GM18873 (cell line): ENCODE data around the gene GAL3ST2.
"Not testable (repeated sequence)": the region's sequence is repeated elsewhere in the genome, so short reads cannot be mapped to it uniquely, and the experiment has no call there.

Experiments used
- ATAC-seq: cut with Tn5 transposase; IDR thresholded peaks from one replicate; pipeline ENCODE4 v1.9.1; 2021; ENCODE audit warnings: mild to moderate bottlenecking, moderate library complexity, moderate number of reproducible peaks; ENCODE audit not compliant: unreplicated experiment, low FRiP score

GAL3ST2 gene

GRCh38 chr2:241746084-241746483, 30.5 kb upstream of the GAL3ST2 start:
- no peak for ATAC-seq

DNA sequence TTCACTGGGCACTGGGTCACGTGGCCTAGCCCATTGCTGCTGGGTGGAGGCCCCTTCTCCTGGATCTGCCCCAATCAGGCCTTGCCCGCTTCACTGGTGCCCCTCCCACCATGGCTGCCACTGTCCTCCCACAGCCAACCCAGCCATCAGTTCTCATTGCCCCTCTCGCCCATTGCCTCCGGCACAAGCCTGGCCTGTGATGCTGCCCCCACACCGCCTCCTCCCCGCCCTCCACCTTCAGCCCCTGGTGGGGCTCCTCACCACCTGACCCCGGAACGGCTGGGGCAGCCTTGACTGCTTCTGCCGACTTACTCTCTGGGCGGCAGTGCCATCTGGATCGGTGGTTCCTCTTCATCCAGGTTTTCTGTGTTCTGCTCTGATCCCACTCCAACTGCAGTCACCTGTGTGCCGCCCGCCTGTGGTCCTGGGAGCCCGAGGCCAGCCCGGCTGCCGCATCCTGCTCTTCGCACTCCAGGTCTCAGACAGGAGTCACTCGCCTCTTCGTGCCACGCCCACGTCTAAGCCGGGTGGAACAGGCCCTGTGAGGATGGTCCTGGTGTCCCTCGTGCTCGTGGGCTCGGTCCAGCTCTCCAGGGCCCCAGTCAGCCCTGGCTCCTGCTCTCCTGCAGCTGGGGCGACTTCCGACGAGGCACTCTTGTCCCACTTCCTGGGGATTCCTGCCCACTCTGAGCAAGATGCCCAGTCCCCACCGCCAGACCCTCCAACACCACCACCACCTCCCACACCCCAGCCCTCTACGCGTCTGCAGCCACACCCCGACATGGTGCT, 28.0 kb upstream of the GAL3ST2 start:
- ATAC-seq = no peak

DNA sequence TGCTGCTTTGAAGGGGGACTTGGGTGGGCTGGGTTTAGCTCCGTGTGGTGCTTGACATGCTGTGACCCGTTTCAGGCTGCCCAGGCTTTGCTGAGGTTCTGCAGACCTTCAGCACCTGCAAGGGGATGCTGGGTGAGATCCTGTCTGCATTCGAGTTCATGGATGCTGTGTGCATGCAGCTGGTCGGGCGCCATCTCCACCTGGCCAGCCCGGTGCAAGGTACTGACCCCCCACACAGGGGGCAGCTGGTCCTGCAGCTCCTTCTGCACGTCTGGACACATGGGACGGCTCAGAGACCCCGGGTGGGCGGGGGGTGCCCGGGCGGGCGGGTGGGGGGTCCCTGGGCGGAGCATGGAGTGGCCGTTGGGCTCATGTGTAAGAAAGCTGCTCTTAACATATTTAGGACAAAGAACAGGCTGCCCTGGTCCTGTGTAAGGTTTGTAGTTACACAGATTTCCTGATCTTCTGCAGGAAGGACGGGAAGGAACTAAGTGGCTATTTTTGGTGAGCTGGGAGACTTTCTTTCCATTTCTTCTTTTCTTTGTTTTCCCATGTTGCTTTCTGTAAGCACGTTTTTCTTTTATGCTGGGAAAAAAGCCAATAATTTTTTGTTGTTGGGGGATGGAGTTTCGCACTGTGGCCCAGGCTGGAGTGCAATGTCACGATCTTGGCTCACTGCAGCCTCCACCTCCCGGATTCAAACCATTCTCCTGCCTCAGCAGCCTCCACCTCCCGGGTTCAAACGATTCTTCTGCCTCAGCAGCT, 26.4 kb upstream of the GAL3ST2 start:
- ATAC-seq = no peak

DNA sequence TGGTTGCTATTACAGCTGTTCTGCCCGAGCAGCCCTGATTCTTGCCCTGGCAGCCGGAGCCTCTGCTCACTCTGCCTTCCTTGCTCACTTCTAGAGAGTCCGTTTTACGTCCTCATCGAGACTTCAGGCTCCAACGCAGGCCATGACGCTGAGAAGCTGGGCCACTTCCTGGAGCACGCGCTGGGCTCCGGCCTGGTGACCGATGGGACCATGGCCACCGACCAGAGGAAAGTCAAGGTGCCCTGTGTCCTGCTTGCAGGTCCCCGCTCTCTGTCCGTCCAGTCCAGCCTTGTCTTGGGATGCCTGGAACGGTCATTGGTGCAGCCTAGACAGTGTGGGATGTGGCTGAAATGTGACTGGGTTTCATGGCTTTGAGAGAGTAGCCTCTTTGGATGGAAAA, 25.5 kb upstream of the GAL3ST2 start:
- no peak for ATAC-seq

GRCh38 chr2:241751776-241752175, 24.8 kb upstream of the GAL3ST2 start:
- no peak for ATAC-seq

GRCh38 chr2:241752253-241752652, 24.4 kb upstream of the GAL3ST2 start:
- ATAC-seq = no peak

- ATAC-seq = no peak
These were observed 23.8 kb upstream of the GAL3ST2 start for GRCh38 chr2:241752689-241753276.

DNA sequence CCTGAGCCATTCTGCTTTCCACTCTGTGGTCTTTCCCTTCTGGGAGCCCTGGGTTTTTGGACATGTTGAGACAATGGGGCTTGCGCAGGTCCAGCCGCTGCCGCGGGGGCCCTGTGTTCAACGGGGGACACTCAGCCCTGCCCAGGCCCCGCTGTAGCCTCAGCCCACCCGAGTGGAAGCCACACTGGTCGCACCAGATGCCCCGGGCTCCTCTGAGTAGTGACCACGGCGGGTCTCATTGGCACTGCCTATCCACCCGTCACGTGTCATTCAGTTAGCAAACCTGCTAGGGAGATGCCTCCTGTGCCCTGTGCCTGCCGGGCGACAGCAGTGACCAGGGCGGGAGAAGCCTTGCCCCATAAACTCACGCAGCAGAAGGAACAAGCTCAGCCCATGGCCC, 23.1 kb upstream of the GAL3ST2 start:
- ATAC-seq = no peak

DNA sequence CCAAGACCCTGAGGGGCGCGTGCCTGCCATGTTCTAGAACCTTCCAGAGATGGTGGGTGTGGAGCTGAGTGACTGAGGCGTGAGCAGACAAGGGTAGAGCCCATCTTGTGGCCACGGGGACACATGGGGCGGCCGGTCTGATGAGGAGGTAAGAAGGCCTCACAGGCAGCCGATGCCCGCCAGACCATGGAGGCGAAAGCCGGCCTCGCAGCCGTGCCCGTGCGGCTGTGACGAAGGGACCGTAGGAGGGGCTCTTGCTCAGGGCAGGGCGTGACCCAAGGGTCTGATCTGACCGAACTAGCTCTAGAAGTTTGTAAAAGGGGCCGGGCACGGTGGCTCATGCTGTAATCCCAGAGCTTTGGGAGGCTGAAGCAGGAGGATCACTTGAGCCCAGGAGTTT, 22.6 kb upstream of the GAL3ST2 start:
- no peak for ATAC-seq

GRCh38 chr2:241755166-241755565, 21.5 kb upstream of the GAL3ST2 start:
- no peak for ATAC-seq

GRCh38 chr2:241755777-241756176, 20.8 kb upstream of the GAL3ST2 start:
- ATAC-seq = no peak

GRCh38 chr2:241759067-241759807, 17.4 kb upstream of the GAL3ST2 start:
- ATAC-seq = no peak

DNA sequence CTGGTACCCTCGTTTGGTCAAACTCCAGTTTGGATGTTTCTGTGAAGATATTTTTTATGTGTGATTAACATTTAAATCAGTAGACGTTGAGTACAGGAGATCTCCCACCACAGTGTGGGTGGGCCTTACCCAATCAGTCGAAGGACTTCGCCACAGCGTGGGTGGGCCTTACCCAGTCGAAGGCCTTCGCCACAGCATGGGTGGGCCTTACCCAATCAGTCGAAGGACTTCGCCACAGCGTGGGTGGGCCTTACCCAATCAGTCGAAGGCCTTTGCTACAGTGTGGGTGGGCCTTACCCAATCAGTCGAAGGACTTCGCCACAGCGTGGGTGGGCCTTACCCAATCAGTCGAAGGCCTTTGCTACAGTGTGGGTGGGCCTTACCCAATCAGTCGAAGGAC, 16.7 kb upstream of the GAL3ST2 start:
- ATAC-seq = not testable (repeated sequence)

DNA sequence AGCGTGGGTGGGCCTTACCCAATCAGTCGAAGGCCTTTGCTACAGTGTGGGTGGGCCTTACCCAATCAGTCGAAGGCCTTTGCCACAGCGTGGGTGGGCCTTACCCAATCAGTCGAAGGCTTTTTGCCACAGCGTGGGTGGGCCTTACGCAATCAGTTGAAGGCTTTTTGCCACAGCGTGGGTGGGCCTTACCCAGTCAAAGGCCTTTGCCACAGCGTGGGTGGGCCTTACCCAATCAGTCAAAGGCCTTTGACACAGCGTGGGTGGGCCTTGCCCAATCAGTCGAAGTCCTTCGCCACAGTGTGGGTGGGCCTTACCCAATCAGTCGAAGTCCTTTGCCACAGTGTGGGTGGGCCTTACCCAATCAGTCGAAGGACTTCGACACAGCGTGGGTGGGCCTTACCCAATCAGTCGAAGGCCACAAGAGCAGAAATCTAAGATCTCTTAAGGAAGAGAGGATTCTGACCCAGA, 16.3 kb upstream of the GAL3ST2 start:
- ATAC-seq = no peak

- ATAC-seq = no peak
These were observed 14.2 kb upstream of the GAL3ST2 start for GRCh38 chr2:241762321-241762932.

GRCh38 chr2:241762933-241763369, 13.7 kb upstream of the GAL3ST2 start:
- no peak for ATAC-seq

DNA sequence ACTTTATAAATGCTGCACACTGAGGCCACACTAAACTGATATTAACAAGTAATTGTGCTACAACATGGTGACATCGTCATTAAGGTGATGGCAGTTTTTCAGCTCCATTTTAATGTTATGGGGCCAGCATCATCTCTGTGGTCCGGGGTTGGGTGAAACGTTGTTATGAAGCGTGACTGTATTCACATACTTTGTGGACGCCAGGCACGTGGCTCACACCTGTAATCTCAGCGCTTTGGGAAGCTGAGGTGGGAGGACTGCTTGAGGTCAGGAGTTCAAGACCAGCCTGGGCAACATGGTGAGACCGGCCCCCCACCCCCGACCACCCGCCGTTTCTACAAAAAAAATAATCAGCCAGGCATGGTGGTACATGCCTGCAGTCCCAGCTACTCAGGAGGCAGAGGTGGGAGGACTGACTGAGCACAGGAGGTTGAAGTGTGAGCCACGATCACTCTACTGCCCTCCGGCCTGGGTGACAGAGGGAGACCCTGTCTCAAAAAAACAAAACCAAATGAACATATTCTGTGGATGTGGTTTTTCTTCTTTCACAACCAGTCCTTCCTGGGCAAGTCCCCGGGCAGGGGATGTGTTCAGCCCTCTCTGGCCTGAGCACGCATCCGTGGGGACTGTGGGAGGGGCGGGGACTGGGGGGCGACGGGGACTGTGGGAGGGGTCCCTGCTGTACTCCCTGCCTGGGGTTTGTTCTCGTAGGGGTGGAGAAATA, 12.9 kb upstream of the GAL3ST2 start:
- ATAC-seq = no peak

GRCh38 chr2:241764275-241765241, 12.1 kb upstream of the GAL3ST2 start:
- ATAC-seq = no peak
